Body of pancreas (tissue), 4 donors: ENCODE results near the gene PRKD1.

Source experiments
- POLR2A ChIP-seq, 3 donors: fragments of 450-650 bp; IDR thresholded peaks; one replicate each; pipeline ENCODE4 v1.6.1; 2016; ENCODE audit warnings: antibody characterized with exemption in 3 of 3, mild to moderate bottlenecking in 2 of 3
- TF ChIP-seq, protein P1 (sequence below), 7 experiments: fragments of 450-650 bp in 4 of 7; fragments of 200-600 bp in 3 of 7; sonication (generic) in 3 of 7; IDR thresholded peaks; one replicate each; pipeline ENCODE4 v1.5.1; 2016 to 2019; ENCODE audit warnings: antibody characterized with exemption in 7 of 7

DNA sequence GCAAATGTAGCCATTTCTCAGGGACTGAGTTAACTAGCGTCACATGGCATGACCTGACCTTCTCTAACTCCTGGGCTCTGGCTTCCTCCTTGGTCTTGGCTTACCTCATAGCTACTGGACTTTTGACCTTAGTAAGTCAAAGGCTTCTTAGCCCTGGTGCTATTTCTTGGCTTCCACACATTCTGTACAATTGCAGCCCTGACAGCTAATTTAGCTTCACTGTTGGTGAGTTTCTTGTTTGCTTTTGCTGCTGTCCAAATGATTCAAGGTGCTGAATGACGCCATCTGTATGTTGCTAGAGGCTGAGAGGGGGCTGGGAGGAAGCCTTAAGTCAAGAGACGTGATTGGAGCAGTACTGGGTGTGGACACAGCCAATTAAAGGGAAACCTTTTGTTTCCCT is 202.7 kb downstream of the PRKD1 start:
- TF ChIP-seq, protein P1, sequence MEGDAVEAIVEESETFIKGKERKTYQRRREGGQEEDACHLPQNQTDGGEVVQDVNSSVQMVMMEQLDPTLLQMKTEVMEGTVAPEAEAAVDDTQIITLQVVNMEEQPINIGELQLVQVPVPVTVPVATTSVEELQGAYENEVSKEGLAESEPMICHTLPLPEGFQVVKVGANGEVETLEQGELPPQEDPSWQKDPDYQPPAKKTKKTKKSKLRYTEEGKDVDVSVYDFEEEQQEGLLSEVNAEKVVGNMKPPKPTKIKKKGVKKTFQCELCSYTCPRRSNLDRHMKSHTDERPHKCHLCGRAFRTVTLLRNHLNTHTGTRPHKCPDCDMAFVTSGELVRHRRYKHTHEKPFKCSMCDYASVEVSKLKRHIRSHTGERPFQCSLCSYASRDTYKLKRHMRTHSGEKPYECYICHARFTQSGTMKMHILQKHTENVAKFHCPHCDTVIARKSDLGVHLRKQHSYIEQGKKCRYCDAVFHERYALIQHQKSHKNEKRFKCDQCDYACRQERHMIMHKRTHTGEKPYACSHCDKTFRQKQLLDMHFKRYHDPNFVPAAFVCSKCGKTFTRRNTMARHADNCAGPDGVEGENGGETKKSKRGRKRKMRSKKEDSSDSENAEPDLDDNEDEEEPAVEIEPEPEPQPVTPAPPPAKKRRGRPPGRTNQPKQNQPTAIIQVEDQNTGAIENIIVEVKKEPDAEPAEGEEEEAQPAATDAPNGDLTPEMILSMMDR (IDR thresholded peaks at IDR 0.05) = peak in 1 of 7 experiments; percentile 8
- TF ChIP-seq POLR2A (IDR thresholded peaks at IDR 0.05) = no peak
